Measurements from ENCODE around the gene PLEKHG1.

- TF ChIP-seq POLR2A (IDR thresholded peaks at IDR 0.05) (no peak), CTCF (IDR thresholded peaks at IDR 0.05) (no peak)
Measured at GRCh38 chr6:150639823-150640331, 40.2 kb downstream of the PLEKHG1 start.

Data from testis (tissue), 2 donors.